H9 (cell line): ENCODE data around the gene DHRS2. TPM values are rescaled to one million over a fixed set of nuclear protein-coding genes. Genes with fewer than 3 reads are reported as not detected.

Experiments
- DNase-seq: peaks from one replicate; pipeline ENCODE4 v3.0.0-alpha.2; 2017
- H2AFZ ChIP-seq: one replicate; pipeline ENCODE4 v1.6.1; 2013; ENCODE audit warnings: mild to moderate bottlenecking, low read length, control low read depth, moderate library complexity
- H2AK5ac ChIP-seq: 2 replicates; pipeline ENCODE4 v1.6.1; 2013; ENCODE audit warnings: low read length, control low read depth, mixed read lengths; ENCODE audit not compliant: insufficient read length
- H2BK120ac ChIP-seq: one replicate; pipeline ENCODE4 v1.6.1; 2013; ENCODE audit warnings: low read depth, mild to moderate bottlenecking, low read length, control low read depth, inconsistent platforms; ENCODE audit not compliant: poor library complexity, severe bottlenecking
- H2BK12ac ChIP-seq: 2 replicates; pipeline ENCODE4 v1.6.1; 2013; ENCODE audit warnings: low read length, control low read depth, mixed read lengths, low read depth; ENCODE audit not compliant: insufficient read length
- H2BK15ac ChIP-seq: 2 replicates; pipeline ENCODE4 v1.6.1; 2013; ENCODE audit warnings: low read depth, low read length, control low read depth
- H2BK20ac ChIP-seq: one replicate; pipeline ENCODE4 v1.6.1; 2013; ENCODE audit warnings: low read depth, mild to moderate bottlenecking, low read length, control low read depth, inconsistent platforms; ENCODE audit not compliant: poor library complexity, severe bottlenecking
- H2BK5ac ChIP-seq: 2 replicates; pipeline ENCODE4 v1.6.1; 2013; ENCODE audit warnings: low read length, control low read depth, mixed read lengths; ENCODE audit not compliant: insufficient read length
- H3K14ac ChIP-seq: 2 replicates; pipeline ENCODE4 v1.6.1; 2013; ENCODE audit warnings: low read length, control low read depth; ENCODE audit not compliant: insufficient read depth
- H3K18ac ChIP-seq: 2 replicates; pipeline ENCODE4 v1.6.1; 2013; ENCODE audit warnings: low read depth, mild to moderate bottlenecking, mixed read lengths, low read length, control low read depth; ENCODE audit not compliant: insufficient read length
- H3K23ac ChIP-seq: 2 replicates; pipeline ENCODE4 v1.6.1; 2013; ENCODE audit warnings: low read length, control low read depth, mixed read lengths, low read depth; ENCODE audit not compliant: insufficient read length
- H3K23me2 ChIP-seq: 2 replicates; pipeline ENCODE4 v1.6.1; 2013; ENCODE audit warnings: low read depth, mild to moderate bottlenecking, mixed read lengths, low read length, control low read depth; ENCODE audit not compliant: insufficient read length, poor library complexity, severe bottlenecking
- H3K27ac ChIP-seq: 2 replicates; pipeline ENCODE4 v1.5.1; 2013; ENCODE audit warnings: low read length, control low read depth, mixed read lengths, low read depth; ENCODE audit not compliant: insufficient read length
- H3K27me3 ChIP-seq: 2 replicates; pipeline ENCODE4 v1.6.1; 2013; ENCODE audit warnings: low read length, control low read depth, inconsistent platforms; ENCODE audit not compliant: insufficient read depth
- H3K4ac ChIP-seq: 2 replicates; pipeline ENCODE4 v1.6.1; 2013; ENCODE audit warnings: low read depth, mild to moderate bottlenecking, control low read depth, inconsistent platforms, low read length, moderate library complexity
- H3K4me1 ChIP-seq: 2 replicates; pipeline ENCODE4 v1.6.1; 2013; ENCODE audit warnings: low read length, control low read depth, inconsistent platforms; ENCODE audit not compliant: insufficient read depth
- H3K4me2 ChIP-seq: 2 replicates; pipeline ENCODE4 v1.6.1; 2013; ENCODE audit warnings: low read length, control low read depth, mixed read lengths; ENCODE audit not compliant: insufficient read length, insufficient read depth
- H3K56ac ChIP-seq: 2 replicates; pipeline ENCODE4 v1.6.1; 2013; ENCODE audit warnings: low read depth, mild to moderate bottlenecking, mixed read lengths, low read length, control low read depth; ENCODE audit not compliant: insufficient read length
- H3K79me1 ChIP-seq: 2 replicates; pipeline ENCODE4 v1.6.1; 2013; ENCODE audit warnings: low read depth, mild to moderate bottlenecking, moderate library complexity, low read length, control low read depth, inconsistent platforms; ENCODE audit not compliant: insufficient read depth, poor library complexity, severe bottlenecking
- H3K79me2 ChIP-seq: 2 replicates; pipeline ENCODE4 v1.6.1; 2013; ENCODE audit warnings: low read length, control low read depth, inconsistent platforms; ENCODE audit not compliant: insufficient read depth
- H3K9ac ChIP-seq: 2 replicates; pipeline ENCODE4 v1.6.1; 2013; ENCODE audit warnings: low read length, control low read depth, mixed read lengths; ENCODE audit not compliant: insufficient read length; ENCODE audit errors: extremely low read depth
- H3K9me3 ChIP-seq: one replicate; pipeline ENCODE4 v1.6.1; 2013; ENCODE audit warnings: low read depth, low read length, inconsistent platforms; ENCODE audit not compliant: control insufficient read depth
- H3T11ph ChIP-seq: one replicate; pipeline ENCODE4 v1.6.1; 2013; ENCODE audit warnings: mild to moderate bottlenecking, low read length, control low read depth, inconsistent platforms
- H4K20me1 ChIP-seq: one replicate; pipeline ENCODE4 v1.6.1; 2013; ENCODE audit not compliant: control insufficient read depth, insufficient read length, insufficient read depth
- H4K5ac ChIP-seq: 2 replicates; pipeline ENCODE4 v1.6.1; 2013; ENCODE audit warnings: low read depth, mild to moderate bottlenecking, mixed read lengths, low read length, control low read depth; ENCODE audit not compliant: insufficient read length
- H4K8ac ChIP-seq: replicated peaks from 2 replicates; pipeline ENCODE4 v1.6.1; 2013; ENCODE audit warnings: low read length, control low read depth, mixed read lengths, low read depth; ENCODE audit not compliant: insufficient read length
- H4K91ac ChIP-seq: 2 replicates; pipeline ENCODE4 v1.6.1; 2013; ENCODE audit warnings: low read depth, mild to moderate bottlenecking, moderate library complexity, mixed read lengths, low read length, control low read depth; ENCODE audit not compliant: insufficient read length
- H3K27ac Mint-ChIP-seq, 3 experiments: 2 replicates in 2 of 3; 3 replicates in 1 of 3; pipeline ENCODE4 v1.8.0; 2020 to 2021; ENCODE audit warnings: mixed read lengths in 3 of 3, mild to moderate bottlenecking in 1 of 3, moderate library complexity in 1 of 3
- H3K27me3 Mint-ChIP-seq: 2 replicates; pipeline ENCODE4 v1.8.0; 2021; ENCODE audit warnings: low read depth, mild to moderate bottlenecking, moderate library complexity, mixed read lengths
- H3K36me3 Mint-ChIP-seq, 3 experiments: 2 replicates in 2 of 3; 3 replicates in 1 of 3; pipeline ENCODE4 v1.8.0; 2020 to 2021; ENCODE audit warnings: low read depth in 3 of 3, mixed read lengths in 3 of 3; ENCODE audit not compliant: insufficient read depth in 1 of 3
- H3K4me1 Mint-ChIP-seq, 2 experiments: 2 replicates each; pipeline ENCODE4 v1.8.0; 2020; ENCODE audit warnings: mixed read lengths in 2 of 2
- H3K4me3 Mint-ChIP-seq, 2 experiments: 2 replicates in 1 of 2; 3 replicates in 1 of 2; pipeline ENCODE4 v1.8.0; 2020 to 2021; ENCODE audit warnings: mild to moderate bottlenecking in 2 of 2, mixed read lengths in 2 of 2, moderate library complexity in 1 of 2
- H3K9me3 Mint-ChIP-seq, 2 experiments: 2 replicates in 1 of 2; 3 replicates in 1 of 2; pipeline ENCODE4 v1.8.0; 2020; ENCODE audit warnings: mild to moderate bottlenecking in 2 of 2, mixed read lengths in 2 of 2, moderate library complexity in 1 of 2
- WGBS: extraction: QIAGEN DNeasy Blood & Tissue Kit; methylation state at CpG from one replicate; pipeline ENCODE4 v1.1.7; 2013; ENCODE audit warnings: missing lambda C conversion rate, low lambda C conversion rate, mixed read lengths; ENCODE audit not compliant: insufficient read length; ENCODE audit errors: extremely low coverage; 5-methylcytosine and 5-hydroxymethylcytosine counted together
- total RNA-seq: library from RNA; stranded (reverse); gene quantifications from 2 replicates; pipeline ENCODE4 v1.2.1, GENCODE V29; 2021
- TF ChIP-seq, protein P1 (sequence below): fragments of 200-600 bp; sonication (generic); conservative IDR thresholded peaks from 3 replicates; pipeline ENCODE4 v1.8.0; 2021; ENCODE audit warnings: antibody characterized with exemption, mild to moderate bottlenecking

Gene DHRS2
- total RNA-seq, 1 experiment from 2014 or later, result 0.66 TPM

DNA sequence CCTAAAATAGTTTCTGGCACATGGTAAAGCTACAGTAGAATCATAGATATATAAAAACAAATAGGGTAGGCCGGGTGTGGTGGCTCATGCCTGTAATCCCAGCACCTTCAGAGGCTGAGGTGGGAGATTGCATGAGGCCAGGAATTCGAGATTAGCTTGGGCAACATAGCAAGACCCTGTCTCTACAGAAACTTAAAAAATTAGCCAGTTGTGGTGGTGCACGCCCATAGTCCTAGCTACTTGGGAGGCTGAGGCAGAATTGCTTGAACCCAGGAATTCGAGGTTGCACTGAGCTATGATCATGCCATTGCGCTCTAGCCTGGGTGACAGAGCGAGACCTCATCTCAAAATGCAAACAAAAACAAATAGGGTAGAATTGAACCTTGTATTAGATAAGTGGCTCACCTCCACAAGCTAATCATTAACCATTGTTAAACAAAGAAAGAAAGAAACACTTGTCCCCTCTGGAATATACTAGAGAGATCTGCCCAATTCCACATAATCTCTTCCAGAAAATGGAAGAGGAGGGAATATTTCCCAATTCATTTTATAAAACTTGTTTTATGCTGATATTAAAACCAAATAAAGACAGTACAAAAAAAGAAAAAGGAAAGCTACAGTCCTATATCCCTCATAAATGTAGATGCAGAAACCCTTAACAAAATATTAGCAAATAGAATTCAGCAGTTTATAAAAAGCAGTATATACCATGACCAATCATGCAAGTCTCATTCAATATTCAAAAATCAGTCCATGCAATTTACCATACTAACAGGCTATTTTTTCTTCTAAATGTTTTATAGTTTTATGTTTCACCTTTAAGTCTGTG, 22.7 kb upstream of the DHRS2 start:
- H2AK5ac ChIP-seq, result no peak overlapping the region
- no peak overlapping the region for H3K27ac ChIP-seq
- no peak overlapping the region for H2AFZ ChIP-seq
- H3K4me1 Mint-ChIP-seq, result no peaks in the 10 kb centered on the region
- DNase-seq, result no peak
- no peak overlapping the region for H4K8ac ChIP-seq
- no peak overlapping the region for H2BK5ac ChIP-seq
- H3K23me2 ChIP-seq, result no peaks in the 10 kb centered on the region
- H3K4ac ChIP-seq, result no peak overlapping the region
- H3K14ac ChIP-seq, result no peak overlapping the region
- H3K9ac ChIP-seq, result no peak overlapping the region
- H3K79me1 ChIP-seq, result no peaks in the 10 kb centered on the region
- no peaks in the 10 kb centered on the region for H4K20me1 ChIP-seq
- no peak overlapping the region for H2BK12ac ChIP-seq
- WGBS, result no CpG with 5 or more reads among the region's 6 CpGs
- no peak overlapping the region for H3K56ac ChIP-seq
- no peak overlapping the region for H2BK120ac ChIP-seq
- peaks cover 2 to 28% of the 10 kb centered on the region in 2 experiments; a peak in 4 of 5 replicates for H3K9me3 Mint-ChIP-seq
- H3K79me2 ChIP-seq, result no peaks in the 10 kb centered on the region
- H3K27ac Mint-ChIP-seq, result no peak overlapping the region
- no peak overlapping the region for H2BK15ac ChIP-seq
- H3K27me3 ChIP-seq, result no peaks in the 10 kb centered on the region
- H3K4me1 ChIP-seq, result no peaks in the 10 kb centered on the region
- H4K91ac ChIP-seq, result no peak overlapping the region
- H3K4me3 Mint-ChIP-seq, result no peak overlapping the region
- no peak overlapping the region for H3T11ph ChIP-seq
- no peak overlapping the region for H3K4me2 ChIP-seq
- H3K27me3 Mint-ChIP-seq, result peaks cover 4% of the 10 kb centered on the region
- H3K23ac ChIP-seq, result no peak overlapping the region
- no peak overlapping the region for H3K18ac ChIP-seq
- H4K5ac ChIP-seq, result no peak overlapping the region
- no peaks in the 10 kb centered on the region for H3K9me3 ChIP-seq
- H2BK20ac ChIP-seq, result no peak overlapping the region
- no peaks in the 10 kb centered on the region; a peak in 1 of 7 replicates for H3K36me3 Mint-ChIP-seq
- TF ChIP-seq, protein P1, sequence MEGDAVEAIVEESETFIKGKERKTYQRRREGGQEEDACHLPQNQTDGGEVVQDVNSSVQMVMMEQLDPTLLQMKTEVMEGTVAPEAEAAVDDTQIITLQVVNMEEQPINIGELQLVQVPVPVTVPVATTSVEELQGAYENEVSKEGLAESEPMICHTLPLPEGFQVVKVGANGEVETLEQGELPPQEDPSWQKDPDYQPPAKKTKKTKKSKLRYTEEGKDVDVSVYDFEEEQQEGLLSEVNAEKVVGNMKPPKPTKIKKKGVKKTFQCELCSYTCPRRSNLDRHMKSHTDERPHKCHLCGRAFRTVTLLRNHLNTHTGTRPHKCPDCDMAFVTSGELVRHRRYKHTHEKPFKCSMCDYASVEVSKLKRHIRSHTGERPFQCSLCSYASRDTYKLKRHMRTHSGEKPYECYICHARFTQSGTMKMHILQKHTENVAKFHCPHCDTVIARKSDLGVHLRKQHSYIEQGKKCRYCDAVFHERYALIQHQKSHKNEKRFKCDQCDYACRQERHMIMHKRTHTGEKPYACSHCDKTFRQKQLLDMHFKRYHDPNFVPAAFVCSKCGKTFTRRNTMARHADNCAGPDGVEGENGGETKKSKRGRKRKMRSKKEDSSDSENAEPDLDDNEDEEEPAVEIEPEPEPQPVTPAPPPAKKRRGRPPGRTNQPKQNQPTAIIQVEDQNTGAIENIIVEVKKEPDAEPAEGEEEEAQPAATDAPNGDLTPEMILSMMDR, result no peak
